H1 (cell line): Measurements from ENCODE around the gene RASSF3. TPM values are rescaled to one million over a fixed set of nuclear protein-coding genes. Genes with fewer than 3 reads are reported as not detected.

ENCODE experiments used
- CBX8 ChIP-seq: fragments of 300-800, 300-1000 bp; sonication (generic); IDR thresholded peaks from 2 replicates; pipeline ENCODE4 v1.7.1; 2016; ENCODE audit warnings: low read depth, low read length, borderline replicate concordance
- CHD1 ChIP-seq: IDR thresholded peaks from 2 replicates; pipeline ENCODE4 v1.6.1; 2012; ENCODE audit warnings: low read depth, low read length, improper control_type of control experiment
- EP300 ChIP-seq, 2 experiments: IDR thresholded peaks; 1 replicate in 1 of 2; 2 replicates in 1 of 2; pipeline ENCODE4 v1.6.1; 2011 to 2012; ENCODE audit warnings: low read depth in 2 of 2, low read length in 2 of 2, mild to moderate bottlenecking in 2 of 2, borderline replicate concordance in 1 of 2, inconsistent platforms in 1 of 2, moderate library complexity in 1 of 2
- POLR2AphosphoS5 ChIP-seq: IDR thresholded peaks from 2 replicates; pipeline ENCODE4 v1.6.1; 2011; ENCODE audit warnings: low read depth, low read length
- RBBP5 ChIP-seq: IDR thresholded peaks from 2 replicates; pipeline ENCODE4 v1.7.1; 2012; ENCODE audit warnings: low read depth, mild to moderate bottlenecking, inconsistent platforms, low read length, moderate library complexity, borderline replicate concordance
- SIN3A ChIP-seq, 2 experiments: IDR thresholded peaks in 1 of 2; conservative IDR thresholded peaks in 1 of 2; 2 replicates each; pipeline ENCODE4 v1.6.1; 2011 to 2012; ENCODE audit warnings: low read length in 2 of 2, improper control_type of control experiment in 1 of 2, low read depth in 1 of 2, mild to moderate bottlenecking in 1 of 2
- polyA plus RNA-seq, 7 experiments: library from polyadenylated mRNA; depleted of rRNA in 3 of 7; stranded (reverse) in 5 of 7; unstranded in 2 of 7; fragments of >200 nt in 5 of 7; fragments of 200-250 nt in 2 of 7; gene quantifications; 1 replicate in 5 of 7; 2 replicates in 1 of 7; 4 replicates in 1 of 7; pipeline versions ENCODE4 v1.2.1 to v1.2.3, GENCODE V29; 2011 to 2013; ENCODE audit warnings: missing spikeins in 2 of 7, mixed read lengths in 2 of 7
- total RNA-seq: library from RNA; stranded (reverse); fragmentation: NEBNext Ultra II Directional; extraction: Animal tissue kit (Norgen Biotek cat#: 25700); gene quantifications from 2 replicates; pipeline ENCODE4 v1.2.1, GENCODE V29; 2021
- TF ChIP-seq, protein P1 (sequence below): fragments of 300-600 bp; sonication (generic); IDR thresholded peaks from 2 replicates; pipeline ENCODE4 v1.7.1; 2012; ENCODE audit warnings: low read length, moderate library complexity, mild to moderate bottlenecking, inconsistent platforms; ENCODE audit not compliant: insufficient replicate concordance
- TF ChIP-seq, protein P2 (sequence below): IDR thresholded peaks from 2 replicates; pipeline ENCODE4 v1.6.1; 2011; ENCODE audit warnings: low read length, improper control_type of control experiment

RASSF3 gene
- total and polyA plus RNA-seq, 2 of the 8 experiments (the other 6 are each of a cell fraction or from before 2014, with no cell fraction given) = 19.1 to 64.3 TPM

DNA sequence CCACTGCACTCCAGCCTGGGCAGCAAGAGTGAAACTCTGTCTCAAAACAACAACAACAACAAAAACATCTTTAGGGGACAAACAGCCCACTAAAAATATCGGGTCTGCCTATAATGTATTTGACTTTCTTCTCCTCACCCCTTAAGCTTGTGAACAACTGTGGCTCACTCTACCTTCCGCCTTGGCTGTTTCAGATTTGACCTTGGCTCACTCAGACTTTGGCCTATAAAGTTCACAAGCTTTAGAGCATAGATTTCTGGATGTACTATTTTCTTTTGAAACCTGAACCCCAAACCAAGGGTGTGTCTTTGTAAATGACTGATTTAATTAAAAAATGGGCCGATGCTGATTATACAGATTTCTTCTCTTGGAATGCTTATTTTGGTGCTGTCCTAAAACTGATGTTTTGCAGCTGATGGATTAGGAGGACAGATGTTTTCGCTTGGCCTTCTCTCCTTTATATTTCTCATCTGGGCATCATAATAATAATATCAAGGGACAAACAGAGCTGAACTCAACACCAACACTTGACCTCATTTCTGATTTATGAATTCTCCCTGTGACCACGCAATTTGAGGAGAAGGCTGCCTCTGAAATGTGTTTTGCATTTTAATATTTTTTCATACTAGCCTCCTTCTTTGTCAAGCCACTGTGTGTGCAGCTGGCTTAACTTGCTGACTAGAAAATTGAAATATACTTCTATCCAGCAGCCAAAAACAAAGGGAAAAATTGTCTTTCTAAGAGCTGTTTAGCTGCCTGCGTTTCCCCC is 40.2 kb upstream of the RASSF3 start (continued):
- TF ChIP-seq, protein P1, sequence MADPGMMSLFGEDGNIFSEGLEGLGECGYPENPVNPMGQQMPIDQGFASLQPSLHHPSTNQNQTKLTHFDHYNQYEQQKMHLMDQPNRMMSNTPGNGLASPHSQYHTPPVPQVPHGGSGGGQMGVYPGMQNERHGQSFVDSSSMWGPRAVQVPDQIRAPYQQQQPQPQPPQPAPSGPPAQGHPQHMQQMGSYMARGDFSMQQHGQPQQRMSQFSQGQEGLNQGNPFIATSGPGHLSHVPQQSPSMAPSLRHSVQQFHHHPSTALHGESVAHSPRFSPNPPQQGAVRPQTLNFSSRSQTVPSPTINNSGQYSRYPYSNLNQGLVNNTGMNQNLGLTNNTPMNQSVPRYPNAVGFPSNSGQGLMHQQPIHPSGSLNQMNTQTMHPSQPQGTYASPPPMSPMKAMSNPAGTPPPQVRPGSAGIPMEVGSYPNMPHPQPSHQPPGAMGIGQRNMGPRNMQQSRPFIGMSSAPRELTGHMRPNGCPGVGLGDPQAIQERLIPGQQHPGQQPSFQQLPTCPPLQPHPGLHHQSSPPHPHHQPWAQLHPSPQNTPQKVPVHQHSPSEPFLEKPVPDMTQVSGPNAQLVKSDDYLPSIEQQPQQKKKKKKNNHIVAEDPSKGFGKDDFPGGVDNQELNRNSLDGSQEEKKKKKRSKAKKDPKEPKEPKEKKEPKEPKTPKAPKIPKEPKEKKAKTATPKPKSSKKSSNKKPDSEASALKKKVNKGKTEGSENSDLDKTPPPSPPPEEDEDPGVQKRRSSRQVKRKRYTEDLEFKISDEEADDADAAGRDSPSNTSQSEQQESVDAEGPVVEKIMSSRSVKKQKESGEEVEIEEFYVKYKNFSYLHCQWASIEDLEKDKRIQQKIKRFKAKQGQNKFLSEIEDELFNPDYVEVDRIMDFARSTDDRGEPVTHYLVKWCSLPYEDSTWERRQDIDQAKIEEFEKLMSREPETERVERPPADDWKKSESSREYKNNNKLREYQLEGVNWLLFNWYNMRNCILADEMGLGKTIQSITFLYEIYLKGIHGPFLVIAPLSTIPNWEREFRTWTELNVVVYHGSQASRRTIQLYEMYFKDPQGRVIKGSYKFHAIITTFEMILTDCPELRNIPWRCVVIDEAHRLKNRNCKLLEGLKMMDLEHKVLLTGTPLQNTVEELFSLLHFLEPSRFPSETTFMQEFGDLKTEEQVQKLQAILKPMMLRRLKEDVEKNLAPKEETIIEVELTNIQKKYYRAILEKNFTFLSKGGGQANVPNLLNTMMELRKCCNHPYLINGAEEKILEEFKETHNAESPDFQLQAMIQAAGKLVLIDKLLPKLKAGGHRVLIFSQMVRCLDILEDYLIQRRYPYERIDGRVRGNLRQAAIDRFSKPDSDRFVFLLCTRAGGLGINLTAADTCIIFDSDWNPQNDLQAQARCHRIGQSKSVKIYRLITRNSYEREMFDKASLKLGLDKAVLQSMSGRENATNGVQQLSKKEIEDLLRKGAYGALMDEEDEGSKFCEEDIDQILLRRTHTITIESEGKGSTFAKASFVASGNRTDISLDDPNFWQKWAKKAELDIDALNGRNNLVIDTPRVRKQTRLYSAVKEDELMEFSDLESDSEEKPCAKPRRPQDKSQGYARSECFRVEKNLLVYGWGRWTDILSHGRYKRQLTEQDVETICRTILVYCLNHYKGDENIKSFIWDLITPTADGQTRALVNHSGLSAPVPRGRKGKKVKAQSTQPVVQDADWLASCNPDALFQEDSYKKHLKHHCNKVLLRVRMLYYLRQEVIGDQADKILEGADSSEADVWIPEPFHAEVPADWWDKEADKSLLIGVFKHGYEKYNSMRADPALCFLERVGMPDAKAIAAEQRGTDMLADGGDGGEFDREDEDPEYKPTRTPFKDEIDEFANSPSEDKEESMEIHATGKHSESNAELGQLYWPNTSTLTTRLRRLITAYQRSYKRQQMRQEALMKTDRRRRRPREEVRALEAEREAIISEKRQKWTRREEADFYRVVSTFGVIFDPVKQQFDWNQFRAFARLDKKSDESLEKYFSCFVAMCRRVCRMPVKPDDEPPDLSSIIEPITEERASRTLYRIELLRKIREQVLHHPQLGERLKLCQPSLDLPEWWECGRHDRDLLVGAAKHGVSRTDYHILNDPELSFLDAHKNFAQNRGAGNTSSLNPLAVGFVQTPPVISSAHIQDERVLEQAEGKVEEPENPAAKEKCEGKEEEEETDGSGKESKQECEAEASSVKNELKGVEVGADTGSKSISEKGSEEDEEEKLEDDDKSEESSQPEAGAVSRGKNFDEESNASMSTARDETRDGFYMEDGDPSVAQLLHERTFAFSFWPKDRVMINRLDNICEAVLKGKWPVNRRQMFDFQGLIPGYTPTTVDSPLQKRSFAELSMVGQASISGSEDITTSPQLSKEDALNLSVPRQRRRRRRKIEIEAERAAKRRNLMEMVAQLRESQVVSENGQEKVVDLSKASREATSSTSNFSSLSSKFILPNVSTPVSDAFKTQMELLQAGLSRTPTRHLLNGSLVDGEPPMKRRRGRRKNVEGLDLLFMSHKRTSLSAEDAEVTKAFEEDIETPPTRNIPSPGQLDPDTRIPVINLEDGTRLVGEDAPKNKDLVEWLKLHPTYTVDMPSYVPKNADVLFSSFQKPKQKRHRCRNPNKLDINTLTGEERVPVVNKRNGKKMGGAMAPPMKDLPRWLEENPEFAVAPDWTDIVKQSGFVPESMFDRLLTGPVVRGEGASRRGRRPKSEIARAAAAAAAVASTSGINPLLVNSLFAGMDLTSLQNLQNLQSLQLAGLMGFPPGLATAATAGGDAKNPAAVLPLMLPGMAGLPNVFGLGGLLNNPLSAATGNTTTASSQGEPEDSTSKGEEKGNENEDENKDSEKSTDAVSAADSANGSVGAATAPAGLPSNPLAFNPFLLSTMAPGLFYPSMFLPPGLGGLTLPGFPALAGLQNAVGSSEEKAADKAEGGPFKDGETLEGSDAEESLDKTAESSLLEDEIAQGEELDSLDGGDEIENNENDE = no peak
- TF ChIP-seq CHD1 = no peak
- no peak for TF ChIP-seq POLR2AphosphoS5
- no peak for TF ChIP-seq RBBP5
- TF ChIP-seq EP300 (IDR thresholded peaks at IDR 0.05; ENCODE audit: borderline replicate concordance in 1 of 2, low read depth in 2 of 2, low read length in 2 of 2) = no peak
- no peak for TF ChIP-seq SIN3A (conservative IDR thresholded peaks at IDR 0.05 in 1 of 2, IDR thresholded peaks at IDR 0.05 in 1 of 2; ENCODE audit: low read depth in 1 of 2, low read length in 2 of 2)
- TF ChIP-seq CBX8 = no peak
- TF ChIP-seq, protein P2, sequence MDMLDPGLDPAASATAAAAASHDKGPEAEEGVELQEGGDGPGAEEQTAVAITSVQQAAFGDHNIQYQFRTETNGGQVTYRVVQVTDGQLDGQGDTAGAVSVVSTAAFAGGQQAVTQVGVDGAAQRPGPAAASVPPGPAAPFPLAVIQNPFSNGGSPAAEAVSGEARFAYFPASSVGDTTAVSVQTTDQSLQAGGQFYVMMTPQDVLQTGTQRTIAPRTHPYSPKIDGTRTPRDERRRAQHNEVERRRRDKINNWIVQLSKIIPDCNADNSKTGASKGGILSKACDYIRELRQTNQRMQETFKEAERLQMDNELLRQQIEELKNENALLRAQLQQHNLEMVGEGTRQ = no peak
